IMR-90 (cell line): Measurements from ENCODE around the gene KIAA0232. TPM values are rescaled to one million over a fixed set of nuclear protein-coding genes. Genes with fewer than 3 reads are reported as not detected.

Experiments used
- ATAC-seq: fragments of 200-7000 bp; cut with Tn5 transposase; 2 replicates; pipeline ENCODE4 v1.9.1; 2020; ENCODE audit warnings: low read depth, mild to moderate bottlenecking, moderate library complexity
- BruUV-seq: library from RNA; stranded (reverse); fragments of 400-500 nt; replicated peaks from 2 replicates; lab custom pipeline; 2021; lab: Mats Ljungman, UMichigan
- CTCF ChIA-PET: fragments of 300-600 bp; formaldehyde crosslinking; extraction: SDS; loops from one replicate; lab custom pipeline; 2021; ENCODE audit warnings: antibody characterized with exemption; lab: Yijun Ruan, JAX
- POLR2A ChIA-PET: fragments of 300-600 bp; sonication (Branson Sonifier 250); formaldehyde crosslinking; loops from one replicate; lab custom pipeline; 2022; ENCODE audit warnings: antibody characterized with exemption; ENCODE audit not compliant: unreplicated experiment; lab: Charles Lee
- DNase-seq: peaks from one replicate; pipeline ENCODE4 v3.0.0; 2013
- H2AFZ ChIP-seq: replicated peaks from 2 replicates; pipeline ENCODE3; 2013; ENCODE audit warnings: low read length, mild to moderate bottlenecking; ENCODE audit not compliant: poor library complexity
- H2AK5ac ChIP-seq: 2 replicates; pipeline ENCODE4 v1.6.1; 2013; ENCODE audit warnings: low read depth, low read length, inconsistent platforms
- H2AK9ac ChIP-seq: replicated peaks from 2 replicates; pipeline ENCODE3; 2013; ENCODE audit warnings: mild to moderate bottlenecking, low read depth, low read length, moderate library complexity; ENCODE audit not compliant: poor library complexity
- H2BK120ac ChIP-seq: 2 replicates; pipeline ENCODE4 v1.6.1; 2013; ENCODE audit warnings: low read depth, low read length, inconsistent platforms
- H2BK15ac ChIP-seq: 3 replicates; pipeline ENCODE4 v1.6.1; 2013; ENCODE audit warnings: low read depth, low read length, inconsistent platforms
- H2BK20ac ChIP-seq: 2 replicates; pipeline ENCODE4 v1.6.1; 2013; ENCODE audit warnings: low read depth, mild to moderate bottlenecking, inconsistent platforms, low read length, moderate library complexity
- H2BK5ac ChIP-seq: 2 replicates; pipeline ENCODE4 v1.6.1; 2013; ENCODE audit warnings: mild to moderate bottlenecking, low read depth, low read length, inconsistent platforms; ENCODE audit not compliant: poor library complexity, severe bottlenecking
- H3K14ac ChIP-seq: replicated peaks from 2 replicates; pipeline ENCODE4 v1.6.1; 2013; ENCODE audit warnings: low read depth, low read length, inconsistent platforms
- H3K18ac ChIP-seq: 2 replicates; pipeline ENCODE4 v1.6.1; 2013; ENCODE audit warnings: low read depth, low read length, control low read depth
- H3K23ac ChIP-seq: 2 replicates; pipeline ENCODE4 v1.6.1; 2013; ENCODE audit warnings: low read depth, low read length, inconsistent platforms
- H3K27ac ChIP-seq: 2 replicates; pipeline ENCODE4 v1.5.1; 2013; ENCODE audit warnings: mild to moderate bottlenecking, control low read depth, low read length; ENCODE audit not compliant: insufficient read depth
- H3K27me3 ChIP-seq: 2 replicates; pipeline ENCODE4 v1.6.1; 2013; ENCODE audit warnings: low read length; ENCODE audit not compliant: control insufficient read depth, insufficient read depth
- H3K36me3 ChIP-seq: 2 replicates; pipeline ENCODE4 v1.6.1; 2013; ENCODE audit warnings: low read length, mixed read lengths; ENCODE audit not compliant: control insufficient read depth, insufficient read depth
- H3K4ac ChIP-seq: 2 replicates; pipeline ENCODE4 v1.6.1; 2013; ENCODE audit warnings: low read depth, low read length, inconsistent platforms
- H3K4me1 ChIP-seq: 2 replicates; pipeline ENCODE4 v1.6.1; 2013; ENCODE audit warnings: low read length, mixed read lengths; ENCODE audit not compliant: control insufficient read depth, insufficient read depth
- H3K4me2 ChIP-seq: 2 replicates; pipeline ENCODE4 v1.6.1; 2013; ENCODE audit warnings: low read depth, mild to moderate bottlenecking, control low read depth, low read length, moderate library complexity
- H3K4me3 ChIP-seq: 2 replicates; pipeline ENCODE4 v1.5.1; 2013; ENCODE audit warnings: low read depth, mild to moderate bottlenecking, control low read depth, low read length, moderate library complexity; ENCODE audit not compliant: insufficient read depth
- H3K56ac ChIP-seq: 2 replicates; pipeline ENCODE4 v1.6.1; 2013; ENCODE audit warnings: low read length, inconsistent platforms; ENCODE audit not compliant: insufficient read depth; ENCODE audit errors: extremely low read depth
- H3K79me1 ChIP-seq, 2 experiments: 2 replicates each; pipeline ENCODE4 v1.6.1; 2013; ENCODE audit warnings: low read length in 2 of 2, inconsistent platforms in 1 of 2, low read depth in 1 of 2
- H3K9ac ChIP-seq: 2 replicates; pipeline ENCODE4 v1.6.1; 2013; ENCODE audit warnings: low read depth, low read length, control low read depth
- H3K9me1 ChIP-seq: 2 replicates; pipeline ENCODE4 v1.6.1; 2013; ENCODE audit warnings: low read length, inconsistent platforms; ENCODE audit not compliant: insufficient read depth
- H3K9me3 ChIP-seq: 2 replicates; pipeline ENCODE4 v1.6.1; 2013; ENCODE audit warnings: low read length; ENCODE audit not compliant: control insufficient read depth, insufficient read depth
- H4K20me1 ChIP-seq: 2 replicates; pipeline ENCODE4 v1.6.1; 2013; ENCODE audit warnings: low read length, inconsistent platforms; ENCODE audit not compliant: insufficient read depth
- H4K5ac ChIP-seq: 2 replicates; pipeline ENCODE4 v1.6.1; 2013; ENCODE audit warnings: mild to moderate bottlenecking, low read depth, low read length, control low read depth
- H4K8ac ChIP-seq, 2 experiments: 2 replicates each; pipeline ENCODE4 v1.6.1; 2013; ENCODE audit warnings: low read depth in 2 of 2, low read length in 2 of 2, control low read depth in 1 of 2, inconsistent platforms in 1 of 2
- H4K91ac ChIP-seq: 2 replicates; pipeline ENCODE4 v1.6.1; 2013; ENCODE audit warnings: low read depth, low read length, inconsistent platforms; ENCODE audit not compliant: insufficient read depth
- CEBPB ChIP-seq: IDR thresholded peaks from 2 replicates; pipeline ENCODE4 v1.6.1; 2012; ENCODE audit warnings: low read depth, low read length, improper control_type of control experiment
- CHD1 ChIP-seq: IDR thresholded peaks from 2 replicates; pipeline ENCODE4 v1.6.1; 2012; ENCODE audit warnings: low read depth, low read length, improper control_type of control experiment
- FOS ChIP-seq: fragments of 150-350 bp; IDR thresholded peaks from 2 replicates; pipeline ENCODE4 v1.6.1; 2016; ENCODE audit warnings: low read depth, low read length
- MAFK ChIP-seq: IDR thresholded peaks from 2 replicates; pipeline ENCODE4 v1.6.1; 2012; ENCODE audit warnings: low read depth, low read length, improper control_type of control experiment
- MAZ ChIP-seq: IDR thresholded peaks from 2 replicates; pipeline ENCODE4 v1.6.1; 2012; ENCODE audit warnings: low read depth, mild to moderate bottlenecking, low read length, improper control_type of control experiment, moderate library complexity, borderline replicate concordance
- NFE2L2 ChIP-seq: fragments of 150-350 bp; IDR thresholded peaks from 2 replicates; pipeline ENCODE4 v1.6.1; 2016; ENCODE audit warnings: low read depth, mild to moderate bottlenecking, low read length
- RCOR1 ChIP-seq: IDR thresholded peaks from 2 replicates; pipeline ENCODE4 v1.6.1; 2012; ENCODE audit warnings: mild to moderate bottlenecking, low read length, improper control_type of control experiment; ENCODE audit not compliant: insufficient replicate concordance
- WGBS, 2 experiments: methylation state at CpG; one replicate each; pipeline versions ENCODE4 v1.1.5 to v1.1.7; 2013; ENCODE audit warnings: missing lambda C conversion rate in 2 of 2; ENCODE audit not compliant: insufficient read length in 1 of 2; ENCODE audit errors: extremely low coverage in 2 of 2; 5-methylcytosine and 5-hydroxymethylcytosine counted together
- dilution Hi-C: fragments of 300-500 bp; cut with HindIII; formaldehyde crosslinking; loops from one replicate; pipeline ENCODE4 v1.14.3; 2018; ENCODE audit warnings: low sequenced_read_pairs; ENCODE audit not compliant: unreplicated experiment
- in situ Hi-C: fragments of 300-500 bp; cut with MboI; formaldehyde crosslinking; loops from 3 replicates; pipeline ENCODE4 v1.14.3; 2019; ENCODE audit warnings: low sequenced_read_pairs, inconsistent platforms, mixed read lengths
- intact Hi-C: fragments of 100-400 bp; cut with micrococcal nuclease; formaldehyde crosslinking; loops from 2 replicates; pipeline ENCODE4 v1.10.0; 2022
- polyA plus RNA-seq, 3 experiments: library from polyadenylated mRNA; depleted of rRNA; stranded (reverse); fragments of >200 nt; gene quantifications; 2 replicates each; pipeline ENCODE4 v1.2.3, GENCODE V29; 2012; ENCODE audit warnings: low replicate concordance in 1 of 3
- total RNA-seq: library from RNA; depleted of rRNA; stranded (reverse); fragments of >200 nt; gene quantifications from 2 replicates; pipeline ENCODE4 v1.2.3, GENCODE V29; 2012
- TF ChIP-seq, protein P1 (sequence below): conservative IDR thresholded peaks from 2 replicates; pipeline ENCODE4 v1.5.1; 2012; ENCODE audit warnings: mild to moderate bottlenecking, low read depth, low read length, improper control_type of control experiment
- TF ChIP-seq, protein P2 (sequence below): fragments of 150-350 bp; IDR thresholded peaks from 2 replicates; pipeline ENCODE4 v1.6.1; 2017; ENCODE audit warnings: mild to moderate bottlenecking, antibody characterized with exemption, low read length, low read depth
- TF ChIP-seq, protein P3 (sequence below): fragments of 150-350 bp; IDR thresholded peaks from 2 replicates; pipeline ENCODE4 v1.6.1; 2016; ENCODE audit warnings: low read depth, mild to moderate bottlenecking, low read length, moderate library complexity, borderline replicate concordance

Gene KIAA0232
- total and polyA plus RNA-seq, 2 of the 4 experiments (the other 2 are of a cell fraction): 6.8 to 19.5 TPM

DNA sequence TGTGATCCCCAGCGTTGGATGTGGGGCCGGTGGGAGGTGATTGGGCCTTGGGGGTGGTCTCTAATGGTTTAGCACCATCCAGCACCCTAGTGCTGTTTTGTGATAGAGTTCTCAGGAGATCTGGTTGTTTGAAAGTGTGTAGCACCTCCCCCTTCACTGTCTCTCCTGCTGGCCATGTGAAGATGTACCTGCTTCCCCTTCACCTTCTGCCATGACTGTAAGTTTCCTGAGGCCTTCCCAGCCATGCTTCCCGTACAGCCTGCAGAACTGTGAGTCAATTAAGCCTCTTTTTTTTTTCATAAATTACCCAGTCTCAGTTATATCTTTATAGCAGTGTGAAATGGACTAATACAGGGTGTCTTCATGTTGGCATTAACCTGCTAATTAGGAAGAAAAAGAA is 107.8 kb downstream of the KIAA0232 start:
- Histone ChIP-seq H3K79me1 (peaks cover 0 to 9% of the 10 kb centered on the region in 2 experiments; a peak in 1 of 4 replicates), H3K27ac (no peak overlapping the region), H3K14ac (no peak overlapping the region), H3K9me1 (peaks cover 8% of the 10 kb centered on the region; the same call in 1 of the 2 replicates), H4K8ac (no peak overlapping the region), H3K18ac (no peak overlapping the region), H3K56ac (no peak overlapping the region), H2BK20ac (no peak overlapping the region), H4K5ac (no peak overlapping the region), H2BK15ac (no peak overlapping the region), H2BK120ac (no peak overlapping the region), H4K20me1 (no peaks in the 10 kb centered on the region), H2BK5ac (no peak overlapping the region), H3K9ac (no peak overlapping the region), H3K23ac (no peak overlapping the region), H3K9me3 (no peaks in the 10 kb centered on the region), H3K4ac (no peak overlapping the region), H3K4me3 (no peak overlapping the region), H2AK5ac (no peak overlapping the region), H3K4me2 (no peak overlapping the region), H3K4me1 (peaks cover 29% of the 10 kb centered on the region), H4K91ac (no peak overlapping the region), H2AK9ac (no peak overlapping the region), H3K36me3 (no peaks in the 10 kb centered on the region), H2AFZ (no peak overlapping the region), H3K27me3 (no peaks in the 10 kb centered on the region)
- BruUV-seq: no TSS peak
- in situ Hi-C loops: no loop called here
- WGBS, 2 experiments: no CpG with 5 or more reads among the region's 3 CpGs
- TF ChIP-seq, protein P1, sequence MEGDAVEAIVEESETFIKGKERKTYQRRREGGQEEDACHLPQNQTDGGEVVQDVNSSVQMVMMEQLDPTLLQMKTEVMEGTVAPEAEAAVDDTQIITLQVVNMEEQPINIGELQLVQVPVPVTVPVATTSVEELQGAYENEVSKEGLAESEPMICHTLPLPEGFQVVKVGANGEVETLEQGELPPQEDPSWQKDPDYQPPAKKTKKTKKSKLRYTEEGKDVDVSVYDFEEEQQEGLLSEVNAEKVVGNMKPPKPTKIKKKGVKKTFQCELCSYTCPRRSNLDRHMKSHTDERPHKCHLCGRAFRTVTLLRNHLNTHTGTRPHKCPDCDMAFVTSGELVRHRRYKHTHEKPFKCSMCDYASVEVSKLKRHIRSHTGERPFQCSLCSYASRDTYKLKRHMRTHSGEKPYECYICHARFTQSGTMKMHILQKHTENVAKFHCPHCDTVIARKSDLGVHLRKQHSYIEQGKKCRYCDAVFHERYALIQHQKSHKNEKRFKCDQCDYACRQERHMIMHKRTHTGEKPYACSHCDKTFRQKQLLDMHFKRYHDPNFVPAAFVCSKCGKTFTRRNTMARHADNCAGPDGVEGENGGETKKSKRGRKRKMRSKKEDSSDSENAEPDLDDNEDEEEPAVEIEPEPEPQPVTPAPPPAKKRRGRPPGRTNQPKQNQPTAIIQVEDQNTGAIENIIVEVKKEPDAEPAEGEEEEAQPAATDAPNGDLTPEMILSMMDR: no peak
- TF ChIP-seq CHD1 (no peak), CEBPB (no peak), FOS (no peak), RCOR1 (no peak), MAFK (no peak), NFE2L2 (no peak), MAZ (no peak)
- TF ChIP-seq, protein P2, sequence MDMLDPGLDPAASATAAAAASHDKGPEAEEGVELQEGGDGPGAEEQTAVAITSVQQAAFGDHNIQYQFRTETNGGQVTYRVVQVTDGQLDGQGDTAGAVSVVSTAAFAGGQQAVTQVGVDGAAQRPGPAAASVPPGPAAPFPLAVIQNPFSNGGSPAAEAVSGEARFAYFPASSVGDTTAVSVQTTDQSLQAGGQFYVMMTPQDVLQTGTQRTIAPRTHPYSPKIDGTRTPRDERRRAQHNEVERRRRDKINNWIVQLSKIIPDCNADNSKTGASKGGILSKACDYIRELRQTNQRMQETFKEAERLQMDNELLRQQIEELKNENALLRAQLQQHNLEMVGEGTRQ: no peak
- TF ChIP-seq, protein P3, sequence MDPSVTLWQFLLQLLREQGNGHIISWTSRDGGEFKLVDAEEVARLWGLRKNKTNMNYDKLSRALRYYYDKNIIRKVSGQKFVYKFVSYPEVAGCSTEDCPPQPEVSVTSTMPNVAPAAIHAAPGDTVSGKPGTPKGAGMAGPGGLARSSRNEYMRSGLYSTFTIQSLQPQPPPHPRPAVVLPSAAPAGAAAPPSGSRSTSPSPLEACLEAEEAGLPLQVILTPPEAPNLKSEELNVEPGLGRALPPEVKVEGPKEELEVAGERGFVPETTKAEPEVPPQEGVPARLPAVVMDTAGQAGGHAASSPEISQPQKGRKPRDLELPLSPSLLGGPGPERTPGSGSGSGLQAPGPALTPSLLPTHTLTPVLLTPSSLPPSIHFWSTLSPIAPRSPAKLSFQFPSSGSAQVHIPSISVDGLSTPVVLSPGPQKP: no peak
- ATAC-seq: no peak
- ChIA-PET CTCF (no interaction called here), POLR2A (no interaction called here)
- intact Hi-C loops: loop anchor here (5.0 kb wide), 1 partner anchor 97 kb away; no protein-coding TSS in a partner anchor
- dilution Hi-C loops: no loop called here
- DNase-seq: no peak
